Activated CD4-positive, CD25-positive, alpha-beta regulatory T cell (primary cell): ENCODE results near the gene CYGB.

ENCODE experiments used
- DNase-seq, 4 experiments: peaks; one replicate each; lab custom pipeline; 2025; lab: John Stamatoyannopoulos, UW

Gene CYGB

DNA sequence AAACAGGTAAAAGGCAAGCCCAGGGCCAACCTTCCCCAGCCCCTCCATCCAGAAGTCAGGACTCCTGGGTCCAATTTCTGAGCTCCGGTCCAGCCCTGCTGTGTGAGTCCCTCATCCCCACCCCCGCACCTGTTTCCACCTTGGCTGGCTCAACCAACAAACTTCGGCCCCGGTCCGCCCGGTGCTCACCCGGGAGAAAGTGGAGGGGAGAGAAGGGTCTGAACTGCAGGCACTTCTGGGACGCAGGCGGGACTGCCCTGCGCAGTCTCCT, 36.8 kb downstream of the CYGB start:
- no peak for DNase-seq

DNA sequence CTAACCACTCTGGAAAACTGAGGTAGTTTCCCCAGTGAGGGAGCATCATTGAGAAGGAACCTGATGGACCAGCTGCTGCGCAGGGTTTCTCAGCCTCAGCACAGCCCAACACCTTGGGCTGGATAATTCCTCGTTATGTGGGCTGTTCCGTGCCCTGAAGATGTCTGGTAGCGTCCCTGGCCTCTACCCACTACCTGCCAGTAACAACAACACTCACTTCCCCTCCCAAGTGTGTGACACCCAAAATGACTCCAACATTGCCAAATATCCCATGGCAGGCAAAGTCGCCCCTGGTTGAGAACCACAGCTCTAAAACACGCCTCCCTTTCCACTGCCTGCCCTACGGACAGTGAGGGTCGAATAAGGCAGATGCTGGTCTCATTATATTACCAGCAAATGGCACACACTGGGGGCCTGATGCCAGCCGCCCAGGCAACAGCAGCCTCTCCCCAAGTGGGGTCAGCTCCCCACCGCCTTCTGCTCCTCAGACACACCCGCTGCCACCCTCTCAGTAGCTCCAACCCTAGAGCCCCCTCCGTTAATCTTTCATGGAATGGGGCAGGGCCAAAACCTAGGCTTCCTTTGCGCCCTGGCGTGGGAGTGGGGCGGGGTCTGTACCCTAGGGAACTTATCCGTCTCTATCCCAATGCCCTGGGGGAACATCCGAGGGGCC, 37.3 kb downstream of the CYGB start:
- DNase-seq, result no peak

DNA sequence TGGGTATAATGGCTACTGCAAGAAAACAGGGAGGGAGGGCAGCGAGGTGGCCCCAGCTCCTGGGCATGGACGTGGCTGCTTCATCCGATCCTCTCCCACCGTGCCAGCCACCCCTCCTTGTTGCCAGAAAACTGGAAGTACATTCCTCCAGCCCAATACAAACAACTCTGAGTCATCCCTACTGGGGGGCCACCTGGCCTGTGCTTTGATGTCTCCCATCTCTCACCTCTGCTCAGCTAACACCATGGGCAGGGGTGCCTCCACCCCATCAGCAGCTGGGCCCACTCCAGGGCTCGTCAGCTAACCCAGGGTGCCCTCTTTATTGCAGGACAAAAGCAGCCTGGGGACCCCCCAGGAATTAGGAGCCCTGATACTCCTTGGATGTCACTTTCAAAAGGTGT, 38.2 kb downstream of the CYGB start:
- DNase-seq, result no peak

DNA sequence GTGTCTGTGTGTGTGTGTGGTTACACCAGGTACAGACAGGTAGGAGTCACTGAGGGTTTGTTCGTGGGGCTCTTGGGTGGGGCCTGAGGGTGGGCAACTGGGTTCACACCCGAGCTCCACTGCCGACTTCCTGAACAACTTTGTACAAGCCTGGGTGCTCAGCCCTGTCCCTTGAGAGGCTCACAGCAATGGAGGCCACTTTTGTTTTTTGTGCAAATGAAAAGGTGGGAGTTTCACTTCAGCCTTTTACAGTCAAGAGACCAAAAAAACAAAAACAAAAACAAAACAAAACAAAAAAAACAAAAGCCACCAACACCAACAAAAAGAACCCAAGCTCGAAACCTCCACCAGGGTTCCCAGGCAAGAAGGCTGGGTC, 38.6 kb downstream of the CYGB start:
- no peak for DNase-seq

GRCh38 chr17:76497979-76498875, 39.3 kb downstream of the CYGB start:
- no peak for DNase-seq

DNA sequence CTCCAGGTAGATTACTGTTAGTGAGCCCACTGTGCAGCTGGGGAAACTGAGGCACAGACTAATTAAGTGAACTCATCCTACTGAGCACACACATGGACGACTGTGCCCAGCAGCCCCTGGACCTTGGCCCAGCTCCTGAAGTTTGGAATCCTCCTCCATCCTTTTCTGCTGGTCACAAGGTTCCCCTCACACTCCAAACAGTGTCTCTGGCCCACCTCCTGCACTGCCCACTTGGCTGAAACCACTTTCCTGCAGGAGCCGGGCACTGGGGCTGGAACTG, 39.9 kb downstream of the CYGB start:
- no peak for DNase-seq

DNA sequence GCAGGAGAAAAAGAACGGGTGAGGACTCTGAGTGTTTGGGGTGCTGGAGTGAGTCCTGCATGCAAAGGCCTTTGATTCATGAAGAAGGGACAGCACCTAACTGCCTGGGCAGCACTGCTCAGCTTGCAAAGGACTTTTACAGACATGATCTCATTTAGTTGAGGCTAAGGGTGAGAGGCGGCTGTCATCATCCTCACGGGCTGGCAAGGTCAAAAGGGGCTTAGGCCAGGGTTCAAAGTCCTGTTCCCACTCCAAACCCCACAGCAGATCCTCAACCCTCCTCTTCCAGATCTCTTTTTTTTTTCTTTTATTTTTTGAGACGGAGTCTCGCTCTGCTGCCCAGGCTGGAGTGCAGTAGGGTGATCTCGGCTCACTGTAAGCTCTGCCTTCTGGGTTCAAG, 41.0 kb downstream of the CYGB start:
- DNase-seq, result no peak

- DNase-seq, result no peak
Measured at GRCh38 chr17:76495663-76496400, 41.7 kb downstream of the CYGB start.

GRCh38 chr17:76493505-76494167, 43.9 kb downstream of the CYGB start:
- no peak for DNase-seq

DNA sequence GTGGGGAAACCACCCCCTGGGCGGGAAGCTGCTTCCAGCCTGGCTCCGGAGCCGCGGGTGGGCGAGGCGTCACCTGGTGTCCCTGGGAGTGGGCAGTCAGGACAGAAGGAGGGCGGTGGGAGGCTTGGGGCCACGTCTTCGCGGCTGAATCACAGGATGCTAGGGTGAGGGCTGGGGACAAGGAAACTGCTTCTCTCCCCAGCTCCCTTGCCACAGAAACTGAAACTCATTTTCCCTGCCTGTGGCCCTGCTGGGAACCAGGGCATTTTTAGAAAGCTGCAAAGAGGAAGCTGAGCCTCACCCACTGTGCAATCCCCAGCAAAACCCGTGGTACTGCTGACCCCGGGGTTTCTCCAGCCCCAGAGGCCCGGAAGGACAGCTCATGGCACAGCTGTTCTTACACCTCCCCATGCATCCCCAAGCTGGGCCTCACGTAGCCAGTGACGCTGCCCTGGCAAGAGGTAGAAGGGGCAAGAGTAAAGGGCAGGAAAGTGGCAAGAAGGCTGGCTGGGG, 44.5 kb downstream of the CYGB start:
- peak in 1 of 4 experiments; percentile 16 for DNase-seq

DNA sequence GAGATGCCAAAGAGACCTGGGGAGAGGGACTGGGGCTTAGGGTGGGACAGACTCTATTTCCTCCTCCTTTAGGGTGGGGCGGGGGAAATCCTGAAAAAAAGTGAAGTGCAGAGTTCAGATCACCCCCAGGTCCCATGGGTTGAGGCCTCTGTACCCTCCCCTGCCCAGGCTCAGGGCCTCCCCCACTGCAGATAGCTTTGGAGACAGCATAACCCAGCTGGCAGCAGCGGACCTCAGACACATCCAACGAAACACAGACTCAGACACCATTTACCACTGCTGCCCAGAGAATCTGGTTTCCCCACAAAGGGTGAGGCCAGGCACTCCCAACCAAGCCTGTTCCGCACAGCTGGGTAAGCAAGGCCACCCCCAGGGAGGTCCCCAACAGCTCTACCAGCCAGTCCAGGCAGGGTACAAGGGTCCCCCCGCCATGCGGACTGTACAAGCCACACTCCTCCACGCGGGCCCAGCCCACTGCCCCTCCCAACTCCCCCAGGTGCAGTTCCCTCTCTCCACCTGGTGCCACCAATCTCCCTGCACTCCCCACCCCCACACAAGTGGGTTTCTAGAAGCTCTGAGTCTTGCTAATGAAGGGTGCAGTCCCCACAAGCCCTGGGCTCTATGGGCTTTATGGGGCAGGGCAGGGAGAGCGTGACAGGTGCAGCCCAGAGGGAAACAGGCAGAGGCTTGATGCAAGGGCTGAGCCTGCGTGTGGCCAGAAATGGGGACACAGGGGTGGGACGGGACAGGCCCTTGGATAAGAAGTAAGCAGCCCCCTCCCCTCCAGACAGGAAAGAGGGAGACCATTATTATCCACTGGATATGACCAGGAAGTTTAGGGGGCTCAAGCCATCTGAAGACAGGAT, 45.2 kb downstream of the CYGB start:
- DNase-seq, result no peak

DNA sequence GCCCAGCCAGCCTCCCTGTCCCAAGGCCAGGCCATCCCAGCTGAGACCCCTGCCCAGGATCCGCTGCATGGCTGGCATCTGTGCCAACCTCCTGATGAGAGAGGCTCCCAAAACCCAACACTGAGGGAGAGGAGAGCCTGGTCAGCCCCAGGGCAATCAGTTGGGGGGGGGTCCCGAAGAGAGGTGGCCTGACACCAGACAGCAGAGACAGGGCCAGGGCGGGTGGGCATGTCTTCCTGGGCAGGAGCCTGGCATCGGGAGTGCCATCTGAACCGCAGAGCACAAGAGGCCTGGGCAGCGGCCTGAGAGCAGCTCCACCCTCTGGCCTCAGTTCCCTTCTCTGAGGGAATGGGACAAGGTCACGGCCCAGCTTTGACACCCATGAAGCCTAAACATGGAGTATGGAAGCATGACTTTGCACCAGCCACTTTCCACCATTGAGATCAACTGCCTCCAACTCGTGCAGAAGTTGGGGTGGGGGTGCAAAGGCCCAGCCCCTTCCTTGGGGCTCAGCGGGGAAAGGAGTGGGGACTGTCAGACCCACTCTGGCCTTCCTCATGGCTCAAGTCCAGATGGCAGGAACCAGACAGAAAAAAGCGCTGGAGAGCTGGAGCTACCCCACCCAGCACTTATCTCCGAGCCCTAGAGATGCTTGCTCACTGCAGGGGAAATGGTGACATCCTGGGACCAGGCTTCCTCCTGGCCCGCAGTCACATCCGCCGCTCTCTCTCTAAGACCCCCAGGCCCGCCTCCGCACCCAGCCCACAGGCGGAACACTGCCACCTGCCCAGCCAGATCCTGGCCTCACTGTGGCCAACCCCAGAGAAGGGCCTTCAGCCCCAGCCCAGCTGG, 46.0 kb downstream of the CYGB start:
- DNase-seq, result no peak

DNA sequence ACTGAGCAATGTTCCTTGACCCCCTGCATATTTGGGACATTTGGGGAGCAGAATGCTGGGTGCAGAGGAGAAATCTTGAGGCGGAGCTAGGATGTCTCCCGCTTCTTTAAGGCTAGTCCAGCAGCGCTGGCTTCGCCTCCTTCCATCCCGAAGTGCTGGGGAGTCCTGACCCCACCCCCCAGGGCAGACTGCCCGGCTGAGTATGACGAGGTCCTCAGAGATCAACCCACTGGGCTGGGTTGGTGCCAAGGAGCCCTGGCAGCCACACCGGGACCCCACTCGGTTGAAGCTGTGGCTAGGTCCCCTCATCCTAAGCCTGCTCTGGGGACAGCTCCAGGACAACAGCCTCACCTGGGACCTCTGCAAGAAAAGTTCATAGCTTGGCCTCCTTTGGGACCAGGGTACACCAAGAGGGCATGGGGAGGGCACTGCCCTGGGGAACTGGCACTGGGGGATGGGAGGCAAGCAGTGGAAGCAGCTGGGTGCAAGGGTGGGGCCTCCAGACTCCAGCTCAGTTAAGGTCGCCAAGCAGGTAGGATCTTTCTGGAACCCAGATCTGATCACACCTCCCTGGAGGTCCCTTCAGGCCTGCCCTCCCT, 47.3 kb downstream of the CYGB start:
- DNase-seq, result no peak

DNA sequence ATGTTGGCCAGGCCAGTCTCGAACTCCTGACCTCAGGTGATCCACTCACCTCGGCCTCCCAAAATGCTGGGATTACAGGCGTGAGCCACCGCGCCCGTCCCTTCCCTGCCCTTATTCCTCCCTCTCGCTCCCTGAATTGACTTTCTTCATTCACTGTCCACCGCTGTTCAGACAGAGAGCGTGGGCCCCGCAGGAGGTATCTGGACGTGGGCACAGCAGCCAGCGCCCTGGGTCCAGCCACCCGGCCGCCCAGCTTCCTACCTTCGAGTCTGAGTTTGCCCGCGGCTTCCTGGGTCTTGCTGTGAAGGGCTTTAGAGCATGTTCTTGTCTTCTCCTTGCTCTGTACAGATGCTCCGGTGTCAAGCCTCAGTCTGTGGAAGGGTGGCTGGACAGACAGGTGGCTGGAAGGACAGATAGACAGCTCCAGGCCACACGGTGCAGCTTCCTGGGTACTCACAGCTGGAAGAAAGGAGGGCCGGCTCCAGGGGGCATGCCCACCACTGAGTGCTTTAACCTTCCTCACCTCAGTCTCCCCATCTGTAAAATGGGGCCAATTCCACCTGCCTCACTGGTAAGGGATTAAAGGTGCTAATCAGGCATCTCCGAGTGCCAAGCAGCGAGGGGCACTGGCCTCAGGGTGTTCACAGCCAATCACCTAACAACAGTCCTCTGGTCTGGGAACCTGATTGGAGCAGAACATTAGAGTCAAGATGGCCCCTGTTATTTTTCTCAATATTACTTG, 49.9 kb downstream of the CYGB start:
- no peak for DNase-seq

GRCh38 chr17:76485569-76485968, 51.9 kb downstream of the CYGB start:
- DNase-seq, result no peak

GRCh38 chr17:76484228-76484725, 53.2 kb downstream of the CYGB start:
- no peak for DNase-seq

DNA sequence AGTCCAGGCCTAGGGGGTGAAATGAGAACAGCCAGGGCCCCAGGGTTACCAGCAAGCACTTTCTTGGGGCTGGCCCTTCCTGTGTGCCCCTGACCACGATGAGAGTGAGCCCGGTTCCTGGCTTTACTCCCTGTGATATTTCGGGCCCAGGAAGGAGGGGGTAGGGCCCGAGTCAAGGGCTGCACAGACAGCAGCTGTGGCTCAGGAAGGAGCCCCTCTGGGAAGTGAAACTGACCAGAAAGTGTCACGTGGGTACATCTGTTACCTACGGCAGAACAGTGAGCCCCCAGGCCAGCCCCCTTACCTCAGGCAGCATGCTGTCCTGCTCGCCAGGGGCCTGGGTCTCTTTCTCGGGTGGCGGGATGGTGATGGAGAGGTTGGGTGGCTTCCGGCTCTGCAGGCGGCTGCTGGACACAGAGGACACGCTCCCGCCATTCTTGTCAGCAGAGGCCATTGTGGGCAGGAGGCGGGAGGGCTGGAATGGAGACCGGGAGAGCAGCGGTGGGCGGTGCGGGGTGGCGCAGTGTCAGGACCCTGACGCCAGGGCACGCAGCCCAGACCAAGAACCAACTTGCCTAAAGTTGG, 56.3 kb downstream of the CYGB start:
- no peak for DNase-seq

GRCh38 chr17:76480632-76481031, 56.9 kb downstream of the CYGB start:
- no peak for DNase-seq

GRCh38 chr17:76479515-76480060, 57.9 kb downstream of the CYGB start:
- no peak for DNase-seq
